ENCODE results near the gene CCDC197. TPM values are rescaled to one million over a fixed set of nuclear protein-coding genes. Genes with fewer than 3 reads are reported as not detected.

Gene CCDC197
- total and polyA plus RNA-seq, 3 experiments from 2014 or later: not detected

GRCh38 chr14:94015223-94015622, 18.1 kb downstream of the CCDC197 start:
- ChIA-PET POLR2A (no interaction called here), CTCF (interaction anchor here (1.0 to 2.3 kb wide), 5 partner anchors 13 to 75 kb away, joined by 3 to 9 read pairs (median 5); no protein-coding TSS in a partner anchor)
- peaks cover 0 to 9% of the 10 kb centered on the region in 2 donors for H3K27me3 Mint-ChIP-seq
- H3K9me3 Mint-ChIP-seq: no peaks in the 10 kb centered on the region
- H3K4me3 Mint-ChIP-seq: no peak overlapping the region
- Histone ChIP-seq H3K36me3 (ENCODE audit: insufficient read depth, low read length) (no peaks in the 10 kb centered on the region), H3K27ac (ENCODE audit: low read depth, low read length) (no peak overlapping the region), H3K9me3 (ENCODE audit: low read length) (no peaks in the 10 kb centered on the region), H3K27me3 (ENCODE audit: insufficient read depth, low read length, poor library complexity, severe bottlenecking) (peaks cover 6% of the 10 kb centered on the region), H3K4me1 (ENCODE audit: insufficient read depth, low read length) (peaks cover 20% of the 10 kb centered on the region), H3K4me3 (ENCODE audit: low read length) (no peak overlapping the region)
- no peak overlapping the region for H3K27ac Mint-ChIP-seq
- no peak for DNase-seq
- H3K4me1 Mint-ChIP-seq: peaks cover 20 to 27% (median 23%) of the 10 kb centered on the region in 3 donors
- H3K36me3 Mint-ChIP-seq: no peaks in the 10 kb centered on the region

- Mint-ChIP-seq H3K27ac (no peak overlapping the region), H3K4me1 (peaks cover 9 to 17% (median 11%) of the 10 kb centered on the region in 3 donors), H3K4me3 (no peak overlapping the region), H3K9me3 (no peaks in the 10 kb centered on the region), H3K27me3 (peaks cover 0 to 3% of the 10 kb centered on the region in 2 donors), H3K36me3 (no peaks in the 10 kb centered on the region)
- no peaks in the 10 kb centered on the region for H3K9me3 ChIP-seq (ENCODE audit: low read length)
- no peaks in the 10 kb centered on the region for H3K36me3 ChIP-seq (ENCODE audit: insufficient read depth, low read length)
- DNase-seq: no peak
- H3K27me3 ChIP-seq (ENCODE audit: insufficient read depth, low read length, poor library complexity, severe bottlenecking): no peaks in the 10 kb centered on the region
- CTCF ChIA-PET: interaction anchor here (0.8 to 2.3 kb wide), 5 partner anchors 20 to 77 kb away, joined by 3 to 9 read pairs (median 5); no protein-coding TSS in a partner anchor
- H3K27ac ChIP-seq (ENCODE audit: low read depth, low read length): no peak overlapping the region
- POLR2A ChIA-PET: no interaction called here
- H3K4me1 ChIP-seq (ENCODE audit: insufficient read depth, low read length): peaks cover 10% of the 10 kb centered on the region
- H3K4me3 ChIP-seq (ENCODE audit: low read length): no peak overlapping the region
Measured at GRCh38 chr14:94016446-94016976, 19.4 kb downstream of the CCDC197 start.

GRCh38 chr14:94018308-94018707, 21.2 kb downstream of the CCDC197 start:
- Mint-ChIP-seq H3K4me1 (peaks cover 3 to 20% (median 14%) of the 10 kb centered on the region in 3 donors), H3K27ac (no peak overlapping the region), H3K4me3 (no peak overlapping the region), H3K9me3 (no peaks in the 10 kb centered on the region), H3K36me3 (no peaks in the 10 kb centered on the region), H3K27me3 (peaks cover 0 to 3% of the 10 kb centered on the region in 2 donors)
- Histone ChIP-seq H3K4me1 (ENCODE audit: insufficient read depth, low read length) (no peaks in the 10 kb centered on the region), H3K27ac (ENCODE audit: low read depth, low read length) (no peak overlapping the region), H3K4me3 (ENCODE audit: low read length) (no peak overlapping the region), H3K36me3 (ENCODE audit: insufficient read depth, low read length) (no peaks in the 10 kb centered on the region), H3K27me3 (ENCODE audit: insufficient read depth, low read length, poor library complexity, severe bottlenecking) (no peaks in the 10 kb centered on the region), H3K9me3 (ENCODE audit: low read length) (no peaks in the 10 kb centered on the region)
- DNase-seq: no peak
- ChIA-PET POLR2A (no interaction called here), CTCF (interaction anchor here (1.6 to 2.2 kb wide), 2 partner anchors 18 to 78 kb away, joined by 5 to 7 read pairs; no protein-coding TSS in a partner anchor)

- Histone ChIP-seq H3K4me3 (ENCODE audit: low read length) (no peak overlapping the region), H3K9me3 (ENCODE audit: low read length) (no peaks in the 10 kb centered on the region), H3K36me3 (ENCODE audit: insufficient read depth, low read length) (no peaks in the 10 kb centered on the region), H3K27ac (ENCODE audit: low read depth, low read length) (no peak overlapping the region), H3K4me1 (ENCODE audit: insufficient read depth, low read length) (no peaks in the 10 kb centered on the region), H3K27me3 (ENCODE audit: insufficient read depth, low read length, poor library complexity, severe bottlenecking) (no peaks in the 10 kb centered on the region)
- Mint-ChIP-seq H3K27me3 (peaks cover 3% of the 10 kb centered on the region in 2 donors), H3K9me3 (no peaks in the 10 kb centered on the region), H3K36me3 (peaks cover 0 to 1% (median 0%) of the 10 kb centered on the region in 3 donors), H3K27ac (no peak overlapping the region), H3K4me3 (no peak overlapping the region), H3K4me1 (peaks cover 3 to 18% (median 14%) of the 10 kb centered on the region in 3 donors)
- POLR2A ChIA-PET: no interaction called here
- DNase-seq: no peak
- CTCF ChIA-PET: no interaction called here
Measured at GRCh38 chr14:94019329-94019728, 22.2 kb downstream of the CCDC197 start.

GRCh38 chr14:94020267-94020666, 23.2 kb downstream of the CCDC197 start:
- peaks cover 0 to 1% (median 0%) of the 10 kb centered on the region in 3 donors for H3K36me3 Mint-ChIP-seq
- CTCF ChIA-PET: interaction anchor here (1.3 to 3.2 kb wide), 3 partner anchors 16 to 117 kb away, joined by 5 to 18 read pairs (median 7); no protein-coding TSS in a partner anchor
- DNase-seq: no peak
- no peaks in the 10 kb centered on the region for H3K9me3 Mint-ChIP-seq
- H3K27me3 ChIP-seq (ENCODE audit: insufficient read depth, low read length, poor library complexity, severe bottlenecking): no peaks in the 10 kb centered on the region
- peaks cover 3% of the 10 kb centered on the region in 2 donors for H3K27me3 Mint-ChIP-seq
- POLR2A ChIA-PET: no interaction called here
- H3K4me3 ChIP-seq (ENCODE audit: low read length): no peak overlapping the region
- H3K27ac ChIP-seq (ENCODE audit: low read depth, low read length): no peak overlapping the region
- H3K27ac Mint-ChIP-seq: no peak overlapping the region
- H3K4me1 Mint-ChIP-seq: peaks cover 3 to 18% (median 14%) of the 10 kb centered on the region in 3 donors
- no peaks in the 10 kb centered on the region for H3K4me1 ChIP-seq (ENCODE audit: insufficient read depth, low read length)
- H3K4me3 Mint-ChIP-seq: no peak overlapping the region
- no peaks in the 10 kb centered on the region for H3K9me3 ChIP-seq (ENCODE audit: low read length)
- H3K36me3 ChIP-seq (ENCODE audit: insufficient read depth, low read length): no peaks in the 10 kb centered on the region

- Mint-ChIP-seq H3K4me1 (peaks cover 7 to 22% (median 19%) of the 10 kb centered on the region in 3 donors), H3K36me3 (peaks cover 0 to 1% (median 0%) of the 10 kb centered on the region in 3 donors), H3K27ac (no peak overlapping the region), H3K27me3 (peaks cover 3% of the 10 kb centered on the region in 2 donors), H3K4me3 (no peak overlapping the region), H3K9me3 (no peaks in the 10 kb centered on the region)
- Histone ChIP-seq H3K36me3 (ENCODE audit: insufficient read depth, low read length) (no peaks in the 10 kb centered on the region), H3K27ac (ENCODE audit: low read depth, low read length) (no peak overlapping the region), H3K4me1 (ENCODE audit: insufficient read depth, low read length) (peaks cover 5% of the 10 kb centered on the region), H3K9me3 (ENCODE audit: low read length) (no peaks in the 10 kb centered on the region), H3K27me3 (ENCODE audit: insufficient read depth, low read length, poor library complexity, severe bottlenecking) (no peaks in the 10 kb centered on the region), H3K4me3 (ENCODE audit: low read length) (no peak overlapping the region)
- no peak for DNase-seq
- ChIA-PET CTCF (interaction anchor here (0.9 to 3.2 kb wide), 7 partner anchors 13 to 159 kb away, joined by 3 to 18 read pairs (median 4); no protein-coding TSS in a partner anchor), POLR2A (no interaction called here)
Measured at GRCh38 chr14:94021001-94021400, 23.9 kb downstream of the CCDC197 start.

GRCh38 chr14:94021416-94022157, 24.5 kb downstream of the CCDC197 start:
- Mint-ChIP-seq H3K4me1 (peaks cover 9 to 25% (median 22%) of the 10 kb centered on the region in 3 donors), H3K27me3 (peaks cover 1 to 3% of the 10 kb centered on the region in 2 donors), H3K27ac (peak overlapping the region in 3 of 8 donors; percentile 35 to 83 (median 44)), H3K4me3 (no peak overlapping the region), H3K9me3 (no peaks in the 10 kb centered on the region), H3K36me3 (peaks cover 0 to 1% (median 0%) of the 10 kb centered on the region in 3 donors)
- peaks cover 5% of the 10 kb centered on the region for H3K4me1 ChIP-seq (ENCODE audit: insufficient read depth, low read length)
- no peak overlapping the region for H3K4me3 ChIP-seq (ENCODE audit: low read length)
- ChIA-PET POLR2A (no interaction called here), CTCF (interaction anchor here (0.9 to 3.5 kb wide), 8 partner anchors 12 to 159 kb away, joined by 3 to 18 read pairs (median 4); no protein-coding TSS in a partner anchor)
- no peaks in the 10 kb centered on the region for H3K27me3 ChIP-seq (ENCODE audit: insufficient read depth, low read length, poor library complexity, severe bottlenecking)
- no peak for DNase-seq
- H3K36me3 ChIP-seq (ENCODE audit: insufficient read depth, low read length): no peaks in the 10 kb centered on the region
- H3K9me3 ChIP-seq (ENCODE audit: low read length): no peaks in the 10 kb centered on the region
- no peak overlapping the region for H3K27ac ChIP-seq (ENCODE audit: low read depth, low read length)

Data from CD8-positive, alpha-beta memory T cell (primary cell).